Measurements from ENCODE around the gene MEGF11.

The MEGF11 gene

GRCh38 chr15:66108483-66109265, 144.9 kb downstream of the MEGF11 start:
- no peak for DNase-seq

GRCh38 chr15:66107070-66107469, 146.5 kb downstream of the MEGF11 start:
- no peak for DNase-seq

- no peak for DNase-seq
Observed at GRCh38 chr15:66105286-66106265, 148.0 kb downstream of the MEGF11 start.

GRCh38 chr15:66103293-66103590, 150.3 kb downstream of the MEGF11 start:
- no peak for DNase-seq

- DNase-seq: no peak
Observed at GRCh38 chr15:66102563-66103292, 150.8 kb downstream of the MEGF11 start.

- DNase-seq: no peak
Observed at GRCh38 chr15:66101715-66102395, 151.7 kb downstream of the MEGF11 start.

- DNase-seq: no peak
Observed at GRCh38 chr15:66100761-66101160, 152.8 kb downstream of the MEGF11 start.

GRCh38 chr15:66099950-66100671, 153.4 kb downstream of the MEGF11 start:
- DNase-seq: no peak

GRCh38 chr15:66098022-66098363, 155.6 kb downstream of the MEGF11 start:
- no peak for DNase-seq

GRCh38 chr15:66097151-66098021, 156.2 kb downstream of the MEGF11 start:
- DNase-seq: no peak

GRCh38 chr15:66096688-66097058, 156.9 kb downstream of the MEGF11 start:
- DNase-seq: no peak

GRCh38 chr15:66095871-66096687, 157.5 kb downstream of the MEGF11 start:
- DNase-seq: no peak

GRCh38 chr15:66094331-66094730, 159.2 kb downstream of the MEGF11 start:
- no peak for DNase-seq

- no peak for DNase-seq
Observed at GRCh38 chr15:66092053-66093016, 161.2 kb downstream of the MEGF11 start.

GRCh38 chr15:66089509-66089908, 164.0 kb downstream of the MEGF11 start:
- no peak for DNase-seq

GRCh38 chr15:66089049-66089448, 164.5 kb downstream of the MEGF11 start:
- no peak for DNase-seq

GRCh38 chr15:66085128-66085527, 168.4 kb downstream of the MEGF11 start:
- DNase-seq: peak; percentile 45

GRCh38 chr15:66084704-66085103, 168.8 kb downstream of the MEGF11 start:
- DNase-seq: no peak
